GM18870 (cell line): Measurements from ENCODE around the gene MPZL1.
"Not testable (repeated sequence)": the region's sequence is repeated elsewhere in the genome, so short reads cannot be mapped to it uniquely, and the experiment has no call there.

Source experiments
- ATAC-seq: cut with Tn5 transposase; IDR thresholded peaks from one replicate; pipeline ENCODE4 v1.9.1; 2021; ENCODE audit warnings: moderate library complexity; ENCODE audit not compliant: unreplicated experiment

The MPZL1 gene

GRCh38 chr1:167718914-167719691, 2.7 kb upstream of the MPZL1 start:
- ATAC-seq = no peak

- ATAC-seq = not testable (repeated sequence)
Measured at GRCh38 chr1:167719715-167720421, 1.9 kb upstream of the MPZL1 start.

GRCh38 chr1:167720965-167721616, 691 bp upstream of the MPZL1 start:
- no peak for ATAC-seq

- ATAC-seq = peak; percentile 15
Measured at GRCh38 chr1:167722152-167722869, 529 bp downstream of the MPZL1 start.

GRCh38 chr1:167722870-167723251, 1.1 kb downstream of the MPZL1 start:
- ATAC-seq = no peak

- ATAC-seq = no peak
Measured at GRCh38 chr1:167723707-167724323, 2.0 kb downstream of the MPZL1 start.

- ATAC-seq = no peak
Measured at GRCh38 chr1:167726008-167726407, 4.2 kb downstream of the MPZL1 start.

GRCh38 chr1:167728818-167729410, 7.1 kb downstream of the MPZL1 start:
- ATAC-seq = no peak

- no peak for ATAC-seq
Measured at GRCh38 chr1:167734227-167734626, 12.4 kb downstream of the MPZL1 start.

GRCh38 chr1:167734841-167735240, 13.1 kb downstream of the MPZL1 start:
- ATAC-seq = no peak

- ATAC-seq = no peak
Measured at GRCh38 chr1:167737169-167737568, 15.4 kb downstream of the MPZL1 start.

GRCh38 chr1:167738158-167738557, 16.4 kb downstream of the MPZL1 start:
- no peak for ATAC-seq

- ATAC-seq = no peak
Measured at GRCh38 chr1:167739752-167740151, 18.0 kb downstream of the MPZL1 start.

GRCh38 chr1:167741103-167741502, 19.3 kb downstream of the MPZL1 start:
- not testable (repeated sequence) for ATAC-seq

- ATAC-seq = not testable (repeated sequence)
Measured at GRCh38 chr1:167742392-167743057, 20.7 kb downstream of the MPZL1 start.

- ATAC-seq = no peak
Measured at GRCh38 chr1:167744901-167745300, 23.1 kb downstream of the MPZL1 start.

GRCh38 chr1:167746013-167746672, 24.4 kb downstream of the MPZL1 start:
- no peak for ATAC-seq

GRCh38 chr1:167746988-167747655, 25.3 kb downstream of the MPZL1 start:
- ATAC-seq = no peak

GRCh38 chr1:167747988-167748387, 26.2 kb downstream of the MPZL1 start:
- no peak for ATAC-seq
